B cell (primary cell): Measurements from ENCODE around the gene XYLT2. TPM values are rescaled to one million over a fixed set of nuclear protein-coding genes. Genes with fewer than 3 reads are reported as not detected.

ENCODE experiments used
- ATAC-seq: fragments of 200-7000 bp; cut with Tn5 transposase; one replicate; pipeline ENCODE4 v1.10.0; 2021; ENCODE audit warnings: low read depth, mild to moderate bottlenecking, moderate number of reproducible peaks, moderate library complexity
- CTCF ChIA-PET: fragments of 350-600 bp; sonication (Branson Sonifier 250); formaldehyde crosslinking; loops from one replicate; lab custom pipeline; 2021; ENCODE audit warnings: antibody characterized with exemption, inconsistent platforms; lab: Charles Lee
- POLR2A ChIA-PET: fragments of 350-600 bp; sonication (Branson Sonifier 250); formaldehyde crosslinking; loops from one replicate; lab custom pipeline; 2021; ENCODE audit warnings: antibody characterized with exemption; lab: Charles Lee
- DNase-seq: peaks from one replicate; pipeline ENCODE4 v3.0.0; 2013
- H2AFZ ChIP-seq: 2 replicates; pipeline ENCODE4 v1.6.1; 2012; ENCODE audit warnings: mild to moderate bottlenecking, low read depth, low read length; ENCODE audit not compliant: insufficient read depth, poor library complexity, severe bottlenecking
- H3K27ac ChIP-seq, 2 donors: 1 replicate in 1 of 2; 2 replicates in 1 of 2; pipeline ENCODE4 v1.5.1; 2012 to 2013; ENCODE audit warnings: low read length in 2 of 2, mild to moderate bottlenecking in 2 of 2, moderate library complexity in 1 of 2
- H3K27me3 ChIP-seq, 4 experiments: fragments of 200-600 bp in 1 of 4; sonication (generic) in 1 of 4; replicated peaks in 1 of 4; 1 replicate in 2 of 4; 2 replicates in 2 of 4; pipeline versions ENCODE4 v1.6.1 to v1.7.0; 2013 to 2016; ENCODE audit warnings: low read length in 3 of 4, mild to moderate bottlenecking in 2 of 4, mixed read lengths in 1 of 4, moderate library complexity in 1 of 4; ENCODE audit not compliant: insufficient read depth in 4 of 4, control insufficient read depth in 3 of 4; ENCODE audit errors: control extremely low read depth in 1 of 4
- H3K36me3 ChIP-seq, 2 experiments: replicated peaks in 1 of 2; 1 replicate in 1 of 2; 2 replicates in 1 of 2; pipeline versions ENCODE4 v1.6.1 to v1.7.1; 2013; ENCODE audit warnings: low read length in 1 of 2; ENCODE audit not compliant: insufficient read depth in 2 of 2, control insufficient read depth in 1 of 2; ENCODE audit errors: control extremely low read depth in 1 of 2, extremely low read depth in 1 of 2
- H3K4me1 ChIP-seq, 2 donors: fragments of 200-600 bp in 1 of 2; sonication (generic) in 1 of 2; 1 replicate in 1 of 2; 2 replicates in 1 of 2; pipeline versions ENCODE4 v1.5.1 to v1.6.1; 2013 to 2017; ENCODE audit warnings: low read length in 2 of 2; ENCODE audit not compliant: control insufficient read depth in 2 of 2, insufficient read depth in 2 of 2
- H3K4me2 ChIP-seq: replicated peaks from 2 replicates; pipeline ENCODE3; 2012; ENCODE audit warnings: mild to moderate bottlenecking, low read depth, low read length; ENCODE audit not compliant: poor library complexity, severe bottlenecking
- H3K4me3 ChIP-seq, 5 experiments: fragments of 200-600 bp in 1 of 5; sonication (generic) in 1 of 5; 1 replicate in 3 of 5; 2 replicates in 2 of 5; pipeline versions ENCODE4 v1.5.1 to v1.7.0; 2011 to 2016; ENCODE audit warnings: low read length in 4 of 5, mild to moderate bottlenecking in 4 of 5, low read depth in 2 of 5, control low read depth in 1 of 5, moderate library complexity in 1 of 5; ENCODE audit not compliant: insufficient read depth in 1 of 5; ENCODE audit errors: control extremely low read depth in 1 of 5, extremely low read depth in 1 of 5
- H3K79me2 ChIP-seq: fragments of 200-600 bp; sonication (generic); one replicate; pipeline ENCODE4 v1.6.0; 2016; ENCODE audit warnings: low read length; ENCODE audit not compliant: control insufficient read depth, insufficient read depth
- H3K9ac ChIP-seq: fragments of 200-600 bp; sonication (generic); 2 replicates; pipeline ENCODE4 v1.6.1; 2017; ENCODE audit warnings: mild to moderate bottlenecking, low read length, moderate library complexity
- H3K9me3 ChIP-seq, 3 donors: one replicate each; pipeline versions ENCODE4 v1.6.1 to v1.7.1; 2013; ENCODE audit warnings: low read length in 2 of 3; ENCODE audit not compliant: control insufficient read depth in 2 of 3, insufficient read depth in 1 of 3; ENCODE audit errors: control extremely low read depth in 1 of 3
- H4K20me1 ChIP-seq: 2 replicates; pipeline ENCODE4 v1.6.0; 2012; ENCODE audit warnings: mild to moderate bottlenecking, low read length; ENCODE audit not compliant: insufficient read depth, control insufficient read depth, poor library complexity, severe bottlenecking
- H3K27ac Mint-ChIP-seq: one replicate; pipeline ENCODE4 v1.8.0; 2021; ENCODE audit warnings: mixed read lengths
- H3K27me3 Mint-ChIP-seq: one replicate; pipeline ENCODE4 v1.8.0; 2021; ENCODE audit warnings: mixed read lengths
- H3K4me1 Mint-ChIP-seq: one replicate; pipeline ENCODE4 v1.8.0; 2021; ENCODE audit warnings: mixed read lengths
- H3K4me3 Mint-ChIP-seq: one replicate; pipeline ENCODE4 v1.8.0; 2021; ENCODE audit warnings: mixed read lengths
- H3K9me3 Mint-ChIP-seq: one replicate; pipeline ENCODE4 v1.8.0; 2022; ENCODE audit warnings: mixed read lengths; ENCODE audit not compliant: insufficient read depth
- EZH2 ChIP-seq: IDR thresholded peaks from 2 replicates; pipeline ENCODE4 v1.6.1; 2012; ENCODE audit warnings: borderline replicate concordance, low read depth, mild to moderate bottlenecking, moderate library complexity, low read length; ENCODE audit not compliant: insufficient read depth, poor library complexity, severe bottlenecking
- WGBS: methylation state at CpG from one replicate; pipeline ENCODE4 v1.1.5; 2013; ENCODE audit warnings: missing lambda C conversion rate; ENCODE audit not compliant: insufficient coverage; 5-methylcytosine and 5-hydroxymethylcytosine counted together
- intact Hi-C: fragments of 100-400 bp; cut with micrococcal nuclease; formaldehyde crosslinking; loops from one replicate; pipeline ENCODE4 v1.10.0; 2022
- polyA plus RNA-seq: library from polyadenylated mRNA; depleted of rRNA; stranded (reverse); fragments of >200 nt; gene quantifications from 2 replicates; pipeline ENCODE4 v1.2.3, GENCODE V29; 2012
- total RNA-seq, 2 donors: library from RNA; stranded (reverse); fragments of 120-200 nt in 1 of 2; gene quantifications; 1 replicate in 1 of 2; 2 replicates in 1 of 2; pipeline versions ENCODE4 v1.2.3 to v1.2.4, GENCODE V29; 2013 to 2022
- TF ChIP-seq, protein P1 (sequence below): fragments of 200-600 bp; IDR thresholded peaks from one replicate; pipeline ENCODE4 v1.8.0; 2022; ENCODE audit warnings: antibody characterized with exemption, mild to moderate bottlenecking

The XYLT2 gene
- total and polyA plus RNA-seq, 2 donors (not counting 1 experiment from before 2014, with no cell fraction given) = 21.5 to 29.9 TPM

DNA sequence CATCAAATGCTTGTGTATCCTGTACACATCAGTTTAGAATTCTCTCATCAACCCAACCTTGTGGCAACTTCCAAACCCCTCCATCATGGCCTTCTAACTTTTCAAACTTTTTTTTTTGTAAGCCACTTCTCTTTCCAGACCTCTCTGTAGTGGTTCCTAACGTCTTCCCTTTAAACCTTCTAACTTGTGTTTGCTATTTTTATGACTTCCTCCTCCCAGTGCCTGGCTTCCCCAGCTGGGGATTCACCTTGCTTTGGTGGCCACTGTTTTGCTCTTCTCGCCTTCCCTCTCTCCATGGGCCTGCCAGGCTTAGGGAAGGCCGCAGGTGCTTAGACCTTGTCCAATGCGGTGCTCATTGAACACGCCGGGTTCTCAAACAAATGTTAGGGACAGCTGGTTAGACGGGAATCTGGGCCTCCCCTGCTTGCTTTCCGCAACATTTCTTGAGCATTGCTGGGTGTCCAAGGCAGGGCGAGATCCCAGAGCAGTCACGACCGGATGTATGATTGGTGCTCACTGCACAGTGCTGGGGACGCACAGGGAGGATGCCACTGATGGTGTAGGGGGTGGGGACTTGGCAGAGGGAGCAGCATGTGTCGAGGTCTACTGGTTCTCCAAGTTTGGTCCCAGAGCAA lies 1.1 kb upstream of the XYLT2 start:
- CTCF ChIA-PET = interaction anchor here (5.7 kb wide), 1 partner anchor 17 kb away, joined by 29 read pairs; no protein-coding TSS in a partner anchor
- Histone ChIP-seq H3K9ac (peak overlapping the region; percentile 76), H3K4me3 (peak overlapping the region in 1 of 5 experiments; percentile 45)

More for the DNA sequence above, 1.1 kb upstream of the XYLT2 start:
- peak; percentile 25 for DNase-seq
- peak overlapping the region; percentile 47 for H3K27ac Mint-ChIP-seq
- H3K4me1 ChIP-seq = peaks cover 10 to 21% of the 10 kb centered on the region in 2 donors
- POLR2A ChIA-PET = no interaction called here
- peak overlapping the region; percentile 78 for H3K4me3 Mint-ChIP-seq
- intact Hi-C loops = no loop called here
- H3K27me3 ChIP-seq = no peaks in the 10 kb centered on the region
- peaks cover 32% of the 10 kb centered on the region for H3K4me1 Mint-ChIP-seq
- ATAC-seq = no peak
- H3K9me3 ChIP-seq = no peaks in the 10 kb centered on the region
- peak overlapping the region; percentile 93 for H2AFZ ChIP-seq
- WGBS = 74% methylated on average over 12 of the region's 13 CpGs
- no peaks in the 10 kb centered on the region for H3K9me3 Mint-ChIP-seq
- peaks cover 25% of the 10 kb centered on the region for H3K79me2 ChIP-seq
- H3K27me3 Mint-ChIP-seq = peaks cover 4% of the 10 kb centered on the region
- H4K20me1 ChIP-seq = no peaks in the 10 kb centered on the region
- no peaks in the 10 kb centered on the region for H3K36me3 ChIP-seq
- peak overlapping the region; percentile 93 for H3K4me2 ChIP-seq
- no peak for TF ChIP-seq EZH2
- TF ChIP-seq, protein P1, sequence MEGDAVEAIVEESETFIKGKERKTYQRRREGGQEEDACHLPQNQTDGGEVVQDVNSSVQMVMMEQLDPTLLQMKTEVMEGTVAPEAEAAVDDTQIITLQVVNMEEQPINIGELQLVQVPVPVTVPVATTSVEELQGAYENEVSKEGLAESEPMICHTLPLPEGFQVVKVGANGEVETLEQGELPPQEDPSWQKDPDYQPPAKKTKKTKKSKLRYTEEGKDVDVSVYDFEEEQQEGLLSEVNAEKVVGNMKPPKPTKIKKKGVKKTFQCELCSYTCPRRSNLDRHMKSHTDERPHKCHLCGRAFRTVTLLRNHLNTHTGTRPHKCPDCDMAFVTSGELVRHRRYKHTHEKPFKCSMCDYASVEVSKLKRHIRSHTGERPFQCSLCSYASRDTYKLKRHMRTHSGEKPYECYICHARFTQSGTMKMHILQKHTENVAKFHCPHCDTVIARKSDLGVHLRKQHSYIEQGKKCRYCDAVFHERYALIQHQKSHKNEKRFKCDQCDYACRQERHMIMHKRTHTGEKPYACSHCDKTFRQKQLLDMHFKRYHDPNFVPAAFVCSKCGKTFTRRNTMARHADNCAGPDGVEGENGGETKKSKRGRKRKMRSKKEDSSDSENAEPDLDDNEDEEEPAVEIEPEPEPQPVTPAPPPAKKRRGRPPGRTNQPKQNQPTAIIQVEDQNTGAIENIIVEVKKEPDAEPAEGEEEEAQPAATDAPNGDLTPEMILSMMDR = no peak
- no peak overlapping the region for H3K27ac ChIP-seq
